ENCODE measurements around the gene ACP7. TPM values are rescaled to one million over a fixed set of nuclear protein-coding genes. Genes with fewer than 3 reads are reported as not detected.

Gene ACP7
- total and polyA plus RNA-seq, 9 of the 15 experiments (the other 6 are each of a cell fraction or from before 2014, with no cell fraction given), result not detected

- BruUV-seq (replicated peaks), result no TSS peak
- Histone ChIP-seq H3K9ac (ENCODE audit: insufficient read depth in 1 of 2, low read depth in 2 of 2, low read length in 2 of 2) (no peak overlapping the region), H3K27me3 (ENCODE audit: control insufficient read depth in 2 of 2, insufficient read depth in 2 of 2, low read length in 2 of 2) (no peaks in the 10 kb centered on the region), H3K9me3 (replicated peaks; ENCODE audit: control insufficient read depth, insufficient read depth, low read depth, low read length) (no peaks in the 10 kb centered on the region), H3K9me1 (ENCODE audit: control insufficient read depth, insufficient read depth, low read length) (peaks cover 6% of the 10 kb centered on the region), H3K4me3 (no peak overlapping the region), H3K36me3 (ENCODE audit: control insufficient read depth, insufficient read depth, low read length) (no peaks in the 10 kb centered on the region), H3K27ac (ENCODE audit: extremely low read depth, low read depth, low read length) (no peak overlapping the region), H2AFZ (ENCODE audit: low read depth, low read length) (no peak overlapping the region), H3K4me2 (ENCODE audit: insufficient read depth, low read length) (no peak overlapping the region), H4K20me1 (replicated peaks; ENCODE audit: control insufficient read depth, insufficient read depth, low read length) (peaks cover 19% of the 10 kb centered on the region), H3K79me2 (ENCODE audit: control insufficient read depth, insufficient read depth, low read length) (peaks cover 51% of the 10 kb centered on the region), H3K4me1 (replicated peaks in 1 of 2; ENCODE audit: control insufficient read depth in 2 of 2, insufficient read depth in 2 of 2, low read length in 2 of 2) (peaks cover 7 to 35% of the 10 kb centered on the region in 2 experiments; a peak in 4 of 5 replicates)
- WGBS (ENCODE audit: insufficient coverage, low coverage, missing lambda C conversion rate), result 100% methylated on average over 1 of the region's 1 CpG
- TF ChIP-seq CTCF (IDR thresholded peaks at IDR 0.05 in 2 of 3, conservative IDR thresholded peaks at IDR 0.05 in 1 of 3; ENCODE audit: insufficient read depth in 2 of 3, low read depth in 1 of 3, low read length in 3 of 3) (no peak), KLF10 (CRISPR knock-in tag; IDR thresholded peaks at IDR 0.05) (no peak), ZFP36 (IDR thresholded peaks at IDR 0.05; ENCODE audit: low read depth, low read length, partially characterized antibody) (peak; percentile 95)
- intact Hi-C loops (cut with micrococcal nuclease), result no loop called here
- FAIRE-seq (no peak), ATAC-seq (no peak), DNase-seq (ENCODE audit: extremely low read depth in 1 of 4, low spot score in 3 of 4) (no peak)
- ChIA-PET CTCF (ENCODE audit: low intra/inter-chr PET ratio) (interaction anchor here (0.5 kb wide), 1 partner anchor 48 kb away, joined by 3 read pairs; no protein-coding TSS in a partner anchor), POLR2A (interaction anchor here (1.4 to 2.6 kb wide), 2 partner anchors 9 to 165 kb away, joined by 3 to 13 read pairs; no protein-coding TSS in a partner anchor)
- in situ Hi-C loops (cut with MboI), result no loop called here
Measured at GRCh38 chr19:39146091-39146490, 61.9 kb downstream of the ACP7 start.

Measured in K562 (cell line).